ENCODE results near the gene PER3. TPM values are rescaled to one million over a fixed set of nuclear protein-coding genes. Genes with fewer than 3 reads are reported as not detected.

The PER3 gene
- total and polyA plus RNA-seq, 9 of the 15 experiments (the other 6 are each of a cell fraction or from before 2014, with no cell fraction given) = 11.9 to 22.5 (median 14.6) TPM

DNA sequence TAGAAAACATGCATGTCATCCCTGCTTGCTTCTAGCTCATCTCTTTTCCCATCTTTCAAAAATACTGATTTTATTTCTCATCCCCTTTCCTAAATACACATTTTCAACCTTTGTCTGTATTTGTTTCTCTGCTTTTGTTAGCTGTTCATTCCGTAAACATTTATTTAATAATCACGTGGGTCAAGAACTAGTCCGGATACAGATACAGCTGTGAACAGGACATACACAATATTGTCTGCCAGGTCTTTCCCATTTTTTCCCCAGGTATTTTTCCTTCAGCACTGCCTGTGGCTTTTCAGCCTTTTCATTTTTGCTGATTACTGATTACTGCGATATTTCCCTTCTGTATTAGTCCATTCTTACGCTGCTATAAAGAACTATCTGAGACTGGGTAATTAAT lies 5.7 kb downstream of the PER3 start (continued):
- TF ChIP-seq RERE (CRISPR knock-in tag; IDR thresholded peaks at IDR 0.05; ENCODE audit: borderline replicate concordance) = no peak
- no peak for TF ChIP-seq PHF21A (IDR thresholded peaks at IDR 0.05; ENCODE audit: borderline replicate concordance, low read depth)
- TF ChIP-seq CLOCK (CRISPR knock-in tag; IDR thresholded peaks at IDR 0.05; ENCODE audit: borderline replicate concordance) = no peak
- no peak for TF ChIP-seq PBX2 (CRISPR knock-in tag; IDR thresholded peaks at IDR 0.05; ENCODE audit: low read depth)
- TF ChIP-seq PBX2 (tag; conservative IDR thresholded peaks at IDR 0.05; ENCODE audit: low read depth) = no peak
- no peak for TF ChIP-seq ZNF561 (CRISPR knock-in tag; conservative IDR thresholded peaks at IDR 0.05)
- TF ChIP-seq, protein P1, sequence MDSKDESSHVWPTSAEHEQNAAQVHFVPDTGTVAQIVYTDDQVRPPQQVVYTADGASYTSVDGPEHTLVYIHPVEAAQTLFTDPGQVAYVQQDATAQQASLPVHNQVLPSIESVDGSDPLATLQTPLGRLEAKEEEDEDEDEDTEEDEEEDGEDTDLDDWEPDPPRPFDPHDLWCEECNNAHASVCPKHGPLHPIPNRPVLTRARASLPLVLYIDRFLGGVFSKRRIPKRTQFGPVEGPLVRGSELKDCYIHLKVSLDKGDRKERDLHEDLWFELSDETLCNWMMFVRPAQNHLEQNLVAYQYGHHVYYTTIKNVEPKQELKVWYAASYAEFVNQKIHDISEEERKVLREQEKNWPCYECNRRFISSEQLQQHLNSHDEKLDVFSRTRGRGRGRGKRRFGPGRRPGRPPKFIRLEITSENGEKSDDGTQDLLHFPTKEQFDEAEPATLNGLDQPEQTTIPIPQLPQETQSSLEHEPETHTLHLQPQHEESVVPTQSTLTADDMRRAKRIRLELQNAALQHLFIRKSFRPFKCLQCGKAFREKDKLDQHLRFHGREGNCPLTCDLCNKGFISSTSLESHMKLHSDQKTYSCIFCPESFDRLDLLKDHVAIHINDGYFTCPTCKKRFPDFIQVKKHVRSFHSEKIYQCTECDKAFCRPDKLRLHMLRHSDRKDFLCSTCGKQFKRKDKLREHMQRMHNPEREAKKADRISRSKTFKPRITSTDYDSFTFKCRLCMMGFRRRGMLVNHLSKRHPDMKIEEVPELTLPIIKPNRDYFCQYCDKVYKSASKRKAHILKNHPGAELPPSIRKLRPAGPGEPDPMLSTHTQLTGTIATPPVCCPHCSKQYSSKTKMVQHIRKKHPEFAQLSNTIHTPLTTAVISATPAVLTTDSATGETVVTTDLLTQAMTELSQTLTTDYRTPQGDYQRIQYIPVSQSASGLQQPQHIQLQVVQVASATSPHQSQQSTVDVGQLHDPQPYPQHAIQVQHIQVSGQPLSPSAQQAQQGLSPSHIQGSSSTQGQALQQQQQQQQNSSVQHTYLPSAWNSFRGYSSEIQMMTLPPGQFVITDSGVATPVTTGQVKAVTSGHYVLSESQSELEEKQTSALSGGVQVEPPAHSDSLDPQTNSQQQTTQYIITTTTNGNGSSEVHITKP (IDR thresholded peaks at IDR 0.05; ENCODE audit: partially characterized antibody) = no peak
- TF ChIP-seq COPS2 (conservative IDR thresholded peaks at IDR 0.05) = no peak
- TF ChIP-seq JUNB (CRISPR knock-in tag; conservative IDR thresholded peaks at IDR 0.05) = no peak

All from K562 (cell line).